NCI-H1105 (cell line): ENCODE measurements around the gene FRYL.
"Not testable (repeated sequence)": the region's sequence is repeated elsewhere in the genome, so short reads cannot be mapped to it uniquely, and the experiment has no call there.

Experiments used
- DNase-seq: peaks from one replicate; lab custom pipeline; 2025; lab: John Stamatoyannopoulos, UW

The FRYL gene

GRCh38 chr4:48746608-48747362 is 33.3 kb downstream of the FRYL start:
- DNase-seq, result no peak

GRCh38 chr4:48745223-48745622 is 34.9 kb downstream of the FRYL start:
- DNase-seq, result not testable (repeated sequence)

- no peak for DNase-seq
Observed at GRCh38 chr4:48742412-48742811, 37.7 kb downstream of the FRYL start.

- no peak for DNase-seq
Observed at GRCh38 chr4:48739560-48740019, 40.5 kb downstream of the FRYL start.

- no peak for DNase-seq
Observed at GRCh38 chr4:48738856-48739255, 41.2 kb downstream of the FRYL start.

GRCh38 chr4:48728906-48729496 is 51.1 kb downstream of the FRYL start:
- DNase-seq, result not testable (repeated sequence)

- no peak for DNase-seq
Observed at GRCh38 chr4:48727666-48728459, 52.2 kb downstream of the FRYL start.

- DNase-seq, result no peak
Observed at GRCh38 chr4:48725414-48725813, 54.7 kb downstream of the FRYL start.

- no peak for DNase-seq
Observed at GRCh38 chr4:48722509-48723446, 57.3 kb downstream of the FRYL start.

GRCh38 chr4:48720459-48720858 is 59.6 kb downstream of the FRYL start:
- DNase-seq, result no peak

- no peak for DNase-seq
Observed at GRCh38 chr4:48718818-48719465, 61.1 kb downstream of the FRYL start.

- DNase-seq, result not testable (repeated sequence)
Observed at GRCh38 chr4:48716285-48716684, 63.8 kb downstream of the FRYL start.

GRCh38 chr4:48710446-48711209 is 69.5 kb downstream of the FRYL start:
- DNase-seq, result no peak

- DNase-seq, result no peak
Observed at GRCh38 chr4:48709901-48710300, 70.2 kb downstream of the FRYL start.

- DNase-seq, result no peak
Observed at GRCh38 chr4:48708610-48709009, 71.5 kb downstream of the FRYL start.

- DNase-seq, result no peak
Observed at GRCh38 chr4:48706736-48707135, 73.3 kb downstream of the FRYL start.

- no peak for DNase-seq
Observed at GRCh38 chr4:48705609-48706008, 74.5 kb downstream of the FRYL start.

GRCh38 chr4:48704091-48704802 is 75.8 kb downstream of the FRYL start:
- DNase-seq, result no peak

GRCh38 chr4:48699475-48699874 is 80.6 kb downstream of the FRYL start:
- DNase-seq, result no peak
